Pulmonary artery endothelial cell (primary cell): ENCODE results near the gene PAIP1. TPM values are rescaled to one million over a fixed set of nuclear protein-coding genes. Genes with fewer than 3 reads are reported as not detected.
"Not testable (repeated sequence)": the region's sequence is repeated elsewhere in the genome, so short reads cannot be mapped to it uniquely, and the experiment has no call there.

Experiments used
- DNase-seq: peaks from one replicate; pipeline ENCODE4 v3.0.0-alpha.2; 2011; ENCODE audit warnings: low read depth, low spot score
- total RNA-seq: library from RNA; depleted of rRNA; stranded (reverse); fragments of >200 nt; gene quantifications from 2 replicates; pipeline ENCODE4 v1.2.3, GENCODE V29; 2014

PAIP1 gene, protein sequence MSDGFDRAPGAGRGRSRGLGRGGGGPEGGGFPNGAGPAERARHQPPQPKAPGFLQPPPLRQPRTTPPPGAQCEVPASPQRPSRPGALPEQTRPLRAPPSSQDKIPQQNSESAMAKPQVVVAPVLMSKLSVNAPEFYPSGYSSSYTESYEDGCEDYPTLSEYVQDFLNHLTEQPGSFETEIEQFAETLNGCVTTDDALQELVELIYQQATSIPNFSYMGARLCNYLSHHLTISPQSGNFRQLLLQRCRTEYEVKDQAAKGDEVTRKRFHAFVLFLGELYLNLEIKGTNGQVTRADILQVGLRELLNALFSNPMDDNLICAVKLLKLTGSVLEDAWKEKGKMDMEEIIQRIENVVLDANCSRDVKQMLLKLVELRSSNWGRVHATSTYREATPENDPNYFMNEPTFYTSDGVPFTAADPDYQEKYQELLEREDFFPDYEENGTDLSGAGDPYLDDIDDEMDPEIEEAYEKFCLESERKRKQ
- total RNA-seq = 85.5 and 97.8 TPM in 2 replicates

- DNase-seq = peak; percentile 63
Observed at GRCh38 chr5:43556857-43557542, at the start of gene PAIP1. Gene PAIP1, minus strand, starts transcription at chr5:43557077. Its CDS starts 231 bp downstream, at chr5:43556846.

DNA sequence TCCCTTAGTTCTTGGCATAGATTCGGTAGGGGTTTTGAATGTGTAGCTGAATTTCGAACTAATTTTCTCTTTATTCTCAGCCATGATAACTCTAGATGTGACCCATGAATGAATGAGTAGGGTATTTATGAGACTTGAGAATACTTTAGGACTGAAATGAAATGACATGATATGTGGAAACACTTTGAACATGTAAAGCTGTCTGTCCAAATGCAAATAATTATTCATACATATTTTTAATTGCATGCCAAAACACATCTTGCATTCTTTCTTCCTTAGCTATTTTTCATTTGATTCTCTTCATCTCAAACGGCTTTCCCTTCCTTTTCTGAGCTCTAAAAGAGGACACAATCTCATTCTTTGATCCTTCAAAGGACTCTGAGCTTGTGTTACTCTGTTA, 49.5 kb upstream of the PAIP1 start:
- no peak for DNase-seq

DNA sequence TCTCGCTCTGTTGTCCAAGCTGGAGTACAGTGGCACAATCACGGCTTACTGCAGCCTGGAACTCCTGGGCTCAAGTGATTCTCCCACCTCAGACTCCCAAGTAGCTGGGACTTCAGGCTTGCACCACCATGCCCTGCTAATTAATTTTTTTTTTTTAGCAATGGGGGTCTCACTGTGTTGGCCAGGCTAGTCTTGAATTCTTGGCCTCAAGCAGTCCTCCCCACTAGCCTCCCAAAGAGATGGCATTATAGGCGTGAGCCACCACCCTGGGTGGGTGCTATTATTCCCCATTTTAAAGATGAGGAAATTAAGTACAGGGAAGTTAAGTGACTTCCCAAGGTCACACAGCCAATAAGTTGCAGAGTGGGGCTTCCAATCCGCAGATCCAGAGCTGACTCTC, 47.8 kb upstream of the PAIP1 start:
- no peak for DNase-seq

DNA sequence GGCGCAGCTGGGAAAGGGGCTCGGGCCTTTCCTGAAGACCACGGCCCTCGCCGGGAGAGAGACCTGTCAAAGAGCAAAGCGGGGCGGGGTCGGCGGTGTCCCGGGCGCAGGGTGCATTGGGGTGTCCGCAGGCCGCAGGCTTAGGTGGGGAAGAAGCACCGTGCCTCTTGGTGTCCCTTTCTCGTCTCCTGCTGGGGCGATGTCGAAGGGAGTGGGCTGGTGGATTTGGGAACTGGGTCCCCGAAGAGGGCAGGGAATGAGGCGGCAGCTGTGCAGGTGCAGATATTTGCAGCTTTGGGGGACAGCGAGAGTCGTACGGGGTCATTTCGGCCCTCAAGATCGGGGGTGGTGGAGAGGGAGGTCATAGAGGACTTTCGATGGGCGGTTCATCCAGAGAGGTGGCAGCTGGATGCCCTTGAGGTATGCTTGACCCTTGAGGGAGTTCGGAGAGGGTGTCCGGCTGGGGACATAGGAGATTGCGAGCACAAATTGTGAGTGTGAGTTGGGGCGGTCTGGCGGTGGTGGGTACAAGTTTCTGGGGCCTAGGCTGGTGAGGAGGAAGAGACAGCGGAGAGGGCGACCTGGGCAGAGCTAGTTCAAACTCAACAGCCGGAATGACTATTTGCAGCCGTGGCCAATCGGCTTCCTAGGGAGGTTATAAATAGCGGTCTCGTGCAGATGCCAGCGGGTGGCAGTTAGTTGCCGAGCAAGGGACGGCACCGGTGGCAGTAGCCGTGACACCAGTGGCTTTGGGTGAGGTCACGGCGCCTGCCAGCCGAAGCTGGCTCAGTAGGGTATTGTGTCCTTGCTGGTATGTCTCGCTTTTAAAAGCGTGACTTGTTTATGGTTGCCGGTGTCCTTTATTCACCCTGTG, 46.7 kb upstream of the PAIP1 start:
- DNase-seq = no peak

GRCh38 chr5:43602461-43603343, 45.8 kb upstream of the PAIP1 start, which contains the start of gene NNT:
Gene NNT, plus strand, starts transcription at chr5:43603180. Its CDS starts 6,016 bp downstream, at chr5:43609196.
- DNase-seq = no peak

GRCh38 chr5:43601454-43602260, 44.8 kb upstream of the PAIP1 start:
- peak; percentile 37 for DNase-seq

DNA sequence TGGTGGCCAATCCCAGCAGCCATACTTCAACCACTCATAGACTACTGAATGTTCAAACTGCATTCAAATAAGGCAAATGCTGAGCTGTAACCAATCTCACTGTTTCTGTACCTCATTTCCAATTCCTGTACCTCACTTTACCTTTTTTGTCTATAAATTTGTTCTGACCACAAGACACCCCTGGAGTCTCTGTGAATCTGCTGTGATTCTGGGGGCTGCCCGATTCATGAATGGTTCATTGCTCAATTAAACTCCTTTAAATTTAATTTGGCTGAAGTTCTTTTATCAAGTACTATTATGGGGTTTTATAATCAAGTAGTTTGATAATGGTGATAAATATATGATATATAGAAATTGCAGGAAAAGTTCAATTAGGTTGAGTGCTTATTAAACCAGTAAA, 42.0 kb upstream of the PAIP1 start:
- DNase-seq = not testable (repeated sequence)

GRCh38 chr5:43592363-43592762, 35.5 kb upstream of the PAIP1 start:
- DNase-seq = no peak

GRCh38 chr5:43590700-43591099, 33.8 kb upstream of the PAIP1 start:
- DNase-seq = no peak

DNA sequence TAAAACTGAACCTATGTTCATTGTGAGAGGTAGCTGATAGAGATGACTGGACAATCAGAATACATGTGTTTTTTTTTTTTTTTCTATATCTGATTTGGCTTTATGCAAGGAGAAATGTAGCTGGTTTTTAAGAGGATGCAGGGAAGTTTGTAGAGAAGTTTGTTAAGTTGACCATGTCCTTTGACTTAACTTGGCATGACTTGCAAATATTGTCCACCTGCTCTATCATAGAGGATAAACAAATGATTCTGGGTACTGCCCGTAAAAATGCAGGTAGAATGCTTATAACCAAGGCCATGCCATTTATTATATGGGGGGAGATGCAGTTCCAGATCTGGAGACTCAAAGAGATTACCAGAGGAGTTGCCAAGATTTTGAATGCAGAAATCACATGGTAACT, 32.4 kb upstream of the PAIP1 start:
- no peak for DNase-seq

DNA sequence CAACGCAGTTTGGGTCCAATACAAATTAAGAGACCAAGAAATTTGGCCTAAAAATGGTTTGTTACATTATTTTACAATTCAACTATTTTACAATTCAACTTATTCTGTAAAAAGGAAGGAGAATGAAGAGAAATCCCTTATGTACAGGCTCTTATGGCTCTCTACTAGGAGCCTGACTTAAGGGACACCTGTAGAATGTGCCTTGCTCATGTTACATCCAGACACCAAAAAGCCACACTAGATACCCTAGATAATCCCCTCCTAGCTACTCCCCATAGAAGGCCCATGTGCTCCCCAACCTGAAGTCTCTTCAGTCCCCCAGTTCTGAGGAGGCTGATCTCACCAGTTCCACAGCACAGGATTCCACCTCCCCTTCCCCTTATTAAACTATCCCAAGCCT, 32.0 kb upstream of the PAIP1 start:
- DNase-seq = no peak

DNA sequence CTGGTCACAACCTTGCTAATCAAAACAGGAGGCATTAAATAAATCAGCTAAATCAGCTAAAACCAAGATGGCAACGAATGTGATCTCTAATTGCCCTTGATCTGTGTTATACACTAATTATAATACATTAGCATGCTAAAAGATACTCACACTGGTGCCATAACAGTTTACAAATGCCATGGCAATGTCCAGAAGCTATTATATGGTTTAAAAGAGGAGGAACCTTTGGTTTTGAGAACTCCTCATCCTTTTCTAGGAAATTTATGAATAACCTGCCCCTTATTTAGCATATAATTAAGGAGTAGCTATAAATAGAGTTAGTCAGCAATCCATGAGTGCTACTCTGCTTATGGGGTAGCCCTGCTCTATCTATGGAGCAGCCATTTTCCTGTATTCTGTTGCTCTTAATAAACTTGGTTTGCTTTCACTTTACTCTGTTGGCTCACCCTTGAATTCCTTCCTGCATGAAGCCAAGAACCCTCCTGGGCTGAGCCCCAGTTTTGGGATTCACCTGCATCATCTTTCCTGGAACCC, 27.4 kb upstream of the PAIP1 start:
- no peak for DNase-seq

DNA sequence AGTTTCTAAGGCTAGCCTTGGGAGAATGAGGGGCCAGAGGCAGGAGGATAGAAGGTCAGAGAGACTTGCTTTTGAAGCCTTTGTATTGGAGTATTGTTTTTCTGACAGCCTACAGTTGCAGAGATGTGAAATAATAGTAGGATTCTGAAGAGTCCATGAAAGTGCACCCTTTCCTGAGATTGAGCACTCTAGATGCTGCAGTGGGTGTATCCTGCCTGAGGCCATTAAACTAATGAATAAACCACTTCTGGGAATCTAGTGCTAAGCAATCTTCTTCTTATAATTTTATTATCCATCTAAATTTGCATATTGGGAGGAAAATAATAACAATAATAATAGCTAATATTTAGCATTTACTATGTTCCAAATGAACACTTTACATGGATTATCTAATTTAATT, 26.8 kb upstream of the PAIP1 start:
- no peak for DNase-seq

DNA sequence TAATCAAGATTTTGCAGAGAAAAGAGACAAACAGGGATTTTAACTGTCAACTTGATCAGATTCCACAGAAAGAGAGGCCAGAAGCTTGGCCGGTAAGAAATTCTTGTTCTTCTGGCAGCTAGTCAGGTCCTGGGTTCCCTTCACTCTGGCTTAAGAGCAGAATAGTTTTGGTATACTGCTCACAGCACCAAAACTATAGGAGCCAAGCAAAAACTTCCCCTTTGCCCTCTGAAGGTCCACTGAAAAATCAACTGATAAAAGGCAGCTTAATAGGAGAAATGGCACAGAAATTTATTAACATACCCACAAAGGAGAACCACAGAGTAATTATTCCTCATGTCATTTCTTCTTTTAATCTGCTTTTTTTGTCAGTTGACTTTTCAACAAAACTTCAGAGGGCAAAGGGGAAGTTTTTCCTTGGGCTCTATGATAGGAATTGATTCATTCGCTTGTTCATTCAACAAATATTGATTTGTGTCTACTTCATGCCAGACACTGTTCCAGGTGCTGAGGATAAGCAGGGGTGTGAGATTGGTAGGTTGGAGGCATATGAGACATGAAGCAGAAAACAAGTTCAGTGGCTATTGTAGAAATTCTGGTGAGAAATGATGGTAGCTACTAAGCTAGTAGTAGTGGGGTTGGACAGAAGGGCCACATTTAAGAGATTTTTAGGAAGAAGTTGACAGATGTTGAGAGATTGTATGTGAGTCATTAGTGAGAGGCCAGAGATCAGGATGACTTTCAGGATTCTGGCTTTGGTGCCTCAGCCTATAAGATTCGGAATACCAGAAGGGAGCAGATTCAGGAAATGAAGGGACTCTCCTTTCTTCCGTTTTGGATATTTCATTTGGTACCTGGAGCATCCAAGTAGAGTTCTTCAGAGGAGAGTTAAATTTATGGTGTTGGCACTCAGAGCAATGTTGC, 25.5 kb upstream of the PAIP1 start:
- no peak for DNase-seq

DNA sequence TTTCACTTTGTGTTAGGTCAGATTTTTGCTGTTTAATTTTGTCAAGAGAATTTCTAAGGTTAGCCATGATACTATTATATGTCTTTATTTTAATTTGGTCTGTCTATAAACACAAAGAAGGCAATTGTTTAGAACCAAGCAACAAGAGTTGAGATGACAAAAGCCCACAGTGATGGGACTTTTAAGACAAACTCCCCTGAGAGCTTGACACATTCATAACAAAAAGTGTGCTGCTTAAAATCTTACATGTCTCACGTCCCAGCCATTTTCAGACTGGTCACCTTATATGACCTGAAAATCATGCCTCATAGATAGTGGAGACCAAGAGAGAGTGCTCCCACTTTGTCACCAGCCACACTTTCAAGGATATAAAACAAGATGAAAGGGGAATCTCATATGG, 24.5 kb upstream of the PAIP1 start:
- no peak for DNase-seq

GRCh38 chr5:43580402-43581210, 23.7 kb upstream of the PAIP1 start:
- DNase-seq = not testable (repeated sequence)

- no peak for DNase-seq
Observed at GRCh38 chr5:43573058-43573457, 16.2 kb upstream of the PAIP1 start.

DNA sequence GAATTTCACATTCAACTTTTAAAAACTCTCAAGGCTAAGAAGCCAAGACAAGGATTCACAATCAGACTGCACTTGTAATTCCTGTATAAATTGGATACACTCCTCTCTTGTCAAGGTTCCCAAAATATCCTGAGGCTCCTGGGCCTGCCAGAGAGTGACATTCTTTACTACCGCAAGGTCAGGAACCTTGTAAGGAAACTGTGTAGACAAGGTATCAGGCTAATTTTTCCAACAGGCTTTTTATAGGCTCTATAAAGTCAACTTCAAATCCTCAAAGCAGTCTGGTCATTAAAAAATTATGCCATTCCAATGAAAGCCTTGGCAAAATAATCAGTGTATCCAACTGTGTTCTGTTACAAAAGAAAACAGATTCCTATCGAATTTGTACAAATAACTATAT, 15.5 kb upstream of the PAIP1 start:
- no peak for DNase-seq
